Measurements from ENCODE around the gene KCND2.
A peak's percentile ranks its signal among the peaks of the same experiment; 100 is the strongest.

Gene KCND2

GRCh38 chr7:120792091-120792860 is 519.3 kb downstream of the KCND2 start:
- no peak overlapping the region for H3K4me2 ChIP-seq (ENCODE audit: insufficient read depth, low read length)
- no peak overlapping the region for H3K27ac ChIP-seq (ENCODE audit: low read length)
- H3K79me2 ChIP-seq (ENCODE audit: insufficient read depth, low read length), result no peaks in the 10 kb centered on the region
- H3K36me3 ChIP-seq (ENCODE audit: insufficient read depth, low read length), result no peaks in the 10 kb centered on the region
- peak; percentile 90 for TF ChIP-seq CTCF (IDR thresholded peaks at IDR 0.05; ENCODE audit: borderline replicate concordance, extremely low read depth, low read length, poor library complexity, severe bottlenecking)
- no peak for TF ChIP-seq EZH2 (IDR thresholded peaks at IDR 0.05; ENCODE audit: borderline replicate concordance, low read depth, low read length, severe bottlenecking)
- peaks cover 3% of the 10 kb centered on the region for H3K27me3 ChIP-seq (ENCODE audit: insufficient read depth, low read length, poor library complexity)
- peak; percentile 98 for ATAC-seq (ENCODE audit: insufficient read depth, low read depth)
- H4K20me1 ChIP-seq (ENCODE audit: insufficient read depth, low read length), result no peaks in the 10 kb centered on the region
- H3K4me1 ChIP-seq (ENCODE audit: insufficient read depth, low read length), result no peaks in the 10 kb centered on the region
- no peak overlapping the region for H2AFZ ChIP-seq (ENCODE audit: low read depth, low read length)
- no peak overlapping the region for H3K9ac ChIP-seq (ENCODE audit: low read depth, low read length)
- H3K4me3 ChIP-seq (ENCODE audit: low read depth in 1 of 2, low read length in 2 of 2), result no peak overlapping the region
- DNase-seq, result peak; percentile 66
- H3K9me3 ChIP-seq (ENCODE audit: insufficient read depth, low read length, severe bottlenecking), result no peaks in the 10 kb centered on the region

DNA sequence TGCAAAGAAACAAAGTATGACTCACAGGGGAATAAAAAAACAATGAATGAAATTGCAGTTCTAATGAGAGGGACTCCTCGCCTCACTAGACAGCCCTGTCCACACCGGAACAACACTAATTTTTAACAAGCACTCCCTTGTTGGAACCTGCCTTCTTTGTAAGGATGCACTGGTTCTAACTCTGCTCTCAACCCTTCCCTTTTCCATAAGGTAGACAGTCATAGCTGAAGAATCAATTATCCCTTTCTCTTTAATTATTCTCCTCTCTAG is 519.8 kb downstream of the KCND2 start:
- Histone ChIP-seq H3K36me3 (ENCODE audit: insufficient read depth, low read length) (no peaks in the 10 kb centered on the region), H3K9ac (ENCODE audit: low read depth, low read length) (no peak overlapping the region), H3K27me3 (ENCODE audit: insufficient read depth, low read length, poor library complexity) (peaks cover 3% of the 10 kb centered on the region), H4K20me1 (ENCODE audit: insufficient read depth, low read length) (no peaks in the 10 kb centered on the region), H3K27ac (ENCODE audit: low read length) (no peak overlapping the region), H3K9me3 (ENCODE audit: insufficient read depth, low read length, severe bottlenecking) (no peaks in the 10 kb centered on the region), H3K4me1 (ENCODE audit: insufficient read depth, low read length) (no peaks in the 10 kb centered on the region), H2AFZ (ENCODE audit: low read depth, low read length) (no peak overlapping the region), H3K4me3 (ENCODE audit: low read depth in 1 of 2, low read length in 2 of 2) (no peak overlapping the region), H3K4me2 (ENCODE audit: insufficient read depth, low read length) (no peak overlapping the region), H3K79me2 (ENCODE audit: insufficient read depth, low read length) (no peaks in the 10 kb centered on the region)
- ATAC-seq (ENCODE audit: insufficient read depth, low read depth) (no peak), DNase-seq (no peak)
- no peak for TF ChIP-seq CTCF (IDR thresholded peaks at IDR 0.05; ENCODE audit: borderline replicate concordance, extremely low read depth, low read length, poor library complexity, severe bottlenecking)
- no peak for TF ChIP-seq EZH2 (IDR thresholded peaks at IDR 0.05; ENCODE audit: borderline replicate concordance, low read depth, low read length, severe bottlenecking)

- Histone ChIP-seq H3K4me2 (ENCODE audit: insufficient read depth, low read length) (no peak overlapping the region), H4K20me1 (ENCODE audit: insufficient read depth, low read length) (no peaks in the 10 kb centered on the region), H3K27me3 (ENCODE audit: insufficient read depth, low read length, poor library complexity) (peaks cover 3% of the 10 kb centered on the region), H3K9ac (ENCODE audit: low read depth, low read length) (no peak overlapping the region), H2AFZ (ENCODE audit: low read depth, low read length) (no peak overlapping the region), H3K36me3 (ENCODE audit: insufficient read depth, low read length) (no peaks in the 10 kb centered on the region), H3K4me3 (ENCODE audit: low read depth in 1 of 2, low read length in 2 of 2) (no peak overlapping the region), H3K9me3 (ENCODE audit: insufficient read depth, low read length, severe bottlenecking) (no peaks in the 10 kb centered on the region), H3K4me1 (ENCODE audit: insufficient read depth, low read length) (no peaks in the 10 kb centered on the region), H3K27ac (ENCODE audit: low read length) (no peak overlapping the region), H3K79me2 (ENCODE audit: insufficient read depth, low read length) (no peaks in the 10 kb centered on the region)
- TF ChIP-seq EZH2 (IDR thresholded peaks at IDR 0.05; ENCODE audit: borderline replicate concordance, low read depth, low read length, severe bottlenecking) (no peak), CTCF (IDR thresholded peaks at IDR 0.05; ENCODE audit: borderline replicate concordance, extremely low read depth, low read length, poor library complexity, severe bottlenecking) (no peak)
- ATAC-seq (ENCODE audit: insufficient read depth, low read depth) (no peak), DNase-seq (no peak)
Measured at GRCh38 chr7:120793213-120793936, 520.4 kb downstream of the KCND2 start.

All from DND-41 (cell line).